HL-60/S4 treated with retinoic acid at 250 ng/mL for 4 days and 3 days (cell line): ENCODE results near the gene FFAR1.

ENCODE experiments used
- in situ Hi-C: fragments of 300-500 bp; cut with MboI; formaldehyde crosslinking; loops from 2 replicates; pipeline ENCODE4 v1.7.0; 2022; ENCODE audit warnings: low sequenced_read_pairs

Gene FFAR1

DNA sequence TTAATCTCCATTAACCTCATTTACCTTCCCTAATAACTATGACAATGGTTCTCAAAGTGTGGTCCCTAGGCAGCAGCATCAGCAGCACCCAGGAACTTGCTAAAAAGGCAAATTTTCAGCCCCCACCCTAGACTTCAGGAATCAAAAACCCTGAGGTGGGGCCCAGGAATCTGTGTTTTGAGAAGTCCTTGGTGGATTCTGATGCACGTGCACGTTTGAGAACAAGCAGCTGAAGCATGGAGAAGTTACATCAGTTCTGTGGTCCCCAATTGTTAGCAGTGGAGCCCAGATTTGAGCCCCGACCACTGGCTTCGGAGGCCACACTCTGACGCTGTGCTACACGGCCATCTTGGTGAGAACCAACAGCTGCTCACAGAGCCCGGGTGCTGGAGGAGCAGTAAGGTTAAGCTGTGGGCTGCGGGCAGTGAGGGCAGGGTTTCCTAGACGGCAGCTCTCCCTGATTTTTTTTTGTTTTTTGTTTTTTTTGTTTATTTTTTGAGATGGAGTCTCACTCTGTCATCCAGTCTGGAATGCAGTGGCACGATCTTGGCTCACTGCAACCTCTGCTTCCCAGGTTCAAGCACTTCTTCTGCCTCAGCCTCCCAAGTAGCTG is 32.7 kb upstream of the FFAR1 start:
- in situ Hi-C loops, result no loop called here

GRCh38 chr19:35315883-35316282 is 31.8 kb upstream of the FFAR1 start:
- in situ Hi-C loops, result no loop called here

GRCh38 chr19:35316560-35316959 is 31.1 kb upstream of the FFAR1 start:
- in situ Hi-C loops, result no loop called here

GRCh38 chr19:35317464-35318043 is 30.1 kb upstream of the FFAR1 start:
- in situ Hi-C loops, result no loop called here

GRCh38 chr19:35318679-35319448 is 28.8 kb upstream of the FFAR1 start:
- in situ Hi-C loops, result no loop called here

DNA sequence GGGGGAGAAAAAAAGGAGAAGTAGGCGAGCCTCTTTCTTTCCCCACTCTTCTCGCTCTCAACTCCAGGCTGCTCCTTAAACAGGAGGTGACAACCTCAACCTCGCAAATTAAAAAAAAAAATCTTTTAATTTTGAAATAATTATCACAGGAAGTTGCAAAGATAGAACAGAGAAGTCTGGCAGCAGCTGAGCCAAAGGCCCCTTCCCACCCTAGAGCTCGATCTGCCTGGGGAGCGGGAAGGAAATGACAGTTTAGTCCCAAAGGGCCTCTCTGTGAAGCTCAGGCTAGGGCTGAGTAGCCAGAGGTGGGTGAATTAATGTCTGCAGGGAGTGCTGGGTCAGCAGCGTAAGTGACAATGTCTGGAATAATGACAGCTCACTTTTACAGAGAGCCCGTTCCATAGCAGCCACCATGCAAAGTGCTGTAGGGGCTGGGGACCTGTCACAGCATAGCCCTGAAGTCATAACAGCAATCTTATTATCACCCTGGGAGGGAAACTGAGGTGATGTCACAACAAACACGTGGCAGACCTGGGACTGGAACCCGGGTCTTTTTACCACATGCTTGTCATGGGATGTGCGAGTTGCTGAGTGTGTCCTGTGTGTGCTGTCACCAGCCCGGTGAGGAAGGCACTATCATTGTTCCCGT is 27.5 kb upstream of the FFAR1 start:
- in situ Hi-C loops, result no loop called here

DNA sequence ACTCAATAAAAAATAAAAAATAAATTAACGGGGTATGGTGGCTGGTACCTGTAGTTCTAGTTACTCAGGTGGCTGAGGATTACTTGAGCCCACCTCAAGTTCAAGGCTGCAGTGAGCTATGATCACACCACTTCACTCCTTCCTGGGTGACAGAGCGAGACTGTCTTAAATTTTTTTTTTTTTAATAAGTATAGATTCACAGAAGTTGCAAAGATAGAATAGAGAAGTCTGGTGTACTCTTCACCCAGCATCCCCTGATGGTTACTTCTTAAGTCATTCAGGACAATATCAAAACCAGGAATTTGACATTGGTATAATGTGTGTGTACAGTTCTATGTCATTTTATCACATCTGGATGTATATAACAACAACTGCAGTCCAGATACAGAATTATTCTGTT is 26.4 kb upstream of the FFAR1 start:
- in situ Hi-C loops, result no loop called here

DNA sequence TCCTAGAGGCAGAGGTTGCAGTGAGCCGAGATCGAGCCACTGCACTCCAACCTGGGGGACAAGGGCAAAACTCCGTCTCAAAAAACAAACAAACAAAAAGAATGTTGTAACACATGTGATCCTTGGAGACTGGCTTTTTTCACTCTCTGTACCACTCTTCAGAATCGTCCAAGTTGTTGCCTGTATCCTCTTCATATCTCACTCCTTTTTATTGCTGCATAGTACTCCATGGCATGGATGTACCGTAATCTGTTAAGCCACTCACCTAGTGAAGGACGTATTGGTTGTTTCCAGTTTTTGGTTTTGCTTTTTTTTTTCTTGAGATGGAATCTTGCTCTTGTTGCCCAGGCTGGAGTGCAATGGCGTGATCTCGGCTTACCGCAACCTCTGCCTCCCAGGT is 25.7 kb upstream of the FFAR1 start:
- in situ Hi-C loops, result no loop called here

DNA sequence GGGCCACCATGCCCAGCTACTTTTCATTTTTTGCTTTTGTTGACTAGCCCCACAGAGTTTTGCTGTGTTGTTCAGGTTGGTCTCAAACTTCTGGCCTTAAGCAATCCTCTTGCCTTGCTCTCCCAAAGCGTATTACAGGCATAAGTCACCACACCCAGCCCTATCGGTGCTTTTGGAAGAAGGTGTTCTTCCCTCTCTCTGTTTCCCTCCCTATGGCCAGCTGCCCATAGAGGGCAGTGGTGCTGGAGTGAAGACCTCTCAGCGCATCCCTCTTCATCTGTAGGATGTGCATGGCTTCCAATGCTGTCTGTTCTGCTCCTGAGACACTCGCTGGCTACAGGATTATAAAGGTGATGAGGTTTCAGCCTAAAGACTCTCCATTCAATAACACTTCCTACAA is 20.1 kb upstream of the FFAR1 start:
- in situ Hi-C loops, result no loop called here

DNA sequence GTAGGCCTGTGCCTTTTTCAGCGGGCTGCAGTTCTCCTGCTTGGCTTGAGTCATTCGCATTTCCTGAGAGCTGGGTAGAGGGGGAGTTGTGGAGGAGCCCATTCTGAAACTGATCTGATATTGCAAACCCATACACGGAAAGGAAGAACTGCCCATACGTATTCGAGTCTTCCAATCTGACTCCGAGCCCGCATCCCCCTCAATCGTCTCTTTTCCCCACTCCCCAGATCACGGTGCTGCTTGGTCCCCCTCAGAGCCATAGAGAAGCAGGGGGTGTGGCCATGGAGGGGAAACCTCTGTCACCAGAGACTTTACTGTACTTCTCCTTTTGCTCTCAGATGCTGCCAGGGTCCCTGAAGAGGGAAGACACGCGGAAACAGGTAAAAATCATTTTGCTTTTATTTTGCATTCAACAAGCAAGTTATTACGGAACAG is 18.8 kb upstream of the FFAR1 start, which contains the start of gene CD22:
Gene CD22, plus strand, starts transcription at position 337 of the 435 bp plus-strand sequence. CDS start 2,854 bp downstream, outside the sequence.
- in situ Hi-C loops, result no loop called here

DNA sequence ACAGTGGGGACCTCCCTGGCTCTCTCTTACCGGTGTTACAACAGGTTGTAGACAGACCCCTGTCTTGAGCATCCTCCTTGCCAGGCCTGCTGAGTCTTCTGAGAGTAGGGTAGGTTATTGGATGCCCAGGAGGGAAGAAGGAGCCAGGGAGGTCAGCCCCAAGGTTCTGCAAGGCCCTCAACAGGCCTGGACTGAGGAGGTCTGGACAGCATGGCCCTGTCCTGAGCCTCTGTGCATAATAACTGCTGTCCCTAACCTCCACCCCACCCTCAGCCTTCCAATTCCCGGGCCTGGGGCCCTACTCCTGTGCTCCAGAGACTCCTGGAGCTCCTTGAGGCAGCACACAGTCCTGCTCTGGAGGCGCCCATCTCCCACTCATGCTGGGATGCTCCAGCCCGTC is 18.4 kb upstream of the FFAR1 start:
- in situ Hi-C loops, result no loop called here

GRCh38 chr19:35330475-35330874 is 17.2 kb upstream of the FFAR1 start:
- in situ Hi-C loops, result no loop called here

GRCh38 chr19:35331551-35332214 is 16.0 kb upstream of the FFAR1 start:
- in situ Hi-C loops, result no loop called here

- in situ Hi-C loops, result no loop called here
Observed at GRCh38 chr19:35332817-35333216, 14.9 kb upstream of the FFAR1 start.

GRCh38 chr19:35334144-35334753 is 13.5 kb upstream of the FFAR1 start:
- in situ Hi-C loops, result no loop called here

GRCh38 chr19:35336166-35336955 is 11.3 kb upstream of the FFAR1 start:
- in situ Hi-C loops, result no loop called here

DNA sequence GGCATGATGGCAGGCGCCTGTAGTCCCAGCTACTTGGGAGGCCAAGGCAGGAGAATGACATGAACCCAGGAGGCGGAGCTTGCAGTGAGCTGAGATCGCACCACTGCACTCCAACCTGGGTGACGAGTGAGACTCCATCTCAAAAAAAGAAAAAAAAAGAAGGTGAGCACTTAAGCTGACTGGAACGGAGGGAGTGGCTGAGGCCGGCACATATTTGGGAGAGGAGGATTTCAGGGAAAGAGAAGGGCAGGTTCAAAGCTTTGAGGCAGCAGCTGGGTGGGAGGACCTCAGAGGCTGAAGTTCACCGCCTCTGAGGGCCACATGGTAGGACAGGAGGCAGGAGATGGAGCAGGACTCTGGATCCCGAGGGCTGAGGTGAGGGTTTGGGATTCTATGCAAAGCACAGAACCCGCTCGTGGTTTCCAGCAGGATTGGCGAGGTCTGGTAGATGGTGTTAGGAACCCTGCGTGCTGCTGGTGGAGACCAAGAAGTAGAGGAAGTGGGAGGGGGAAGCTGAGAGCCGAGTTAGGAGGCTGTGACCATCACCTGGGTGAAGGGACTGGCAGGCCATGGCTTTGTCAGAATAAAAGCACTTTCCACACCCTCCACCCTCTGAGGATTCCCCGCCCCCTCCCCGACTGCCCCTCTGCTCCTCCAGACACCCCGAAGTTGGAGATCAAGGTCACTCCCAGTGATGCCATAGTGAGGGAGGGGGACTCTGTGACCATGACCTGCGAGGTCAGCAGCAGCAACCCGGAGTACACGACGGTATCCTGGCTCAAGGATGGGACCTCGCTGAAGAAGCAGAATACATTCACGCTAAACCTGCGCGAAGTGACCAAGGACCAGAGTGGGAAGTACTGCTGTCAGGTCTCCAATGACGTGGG is 10.4 kb upstream of the FFAR1 start:
- in situ Hi-C loops, result no loop called here

- in situ Hi-C loops, result no loop called here
Observed at GRCh38 chr19:35337984-35338296, 9.8 kb upstream of the FFAR1 start.

GRCh38 chr19:35340431-35340830 is 7.3 kb upstream of the FFAR1 start:
- in situ Hi-C loops, result no loop called here
